GM11168 (cell line): ENCODE measurements around the gene NEK7.
"Not testable (repeated sequence)": the region's sequence is repeated elsewhere in the genome, so short reads cannot be mapped to it uniquely, and the experiment has no call there.

ENCODE experiments used
- in situ Hi-C: fragments of 300-500 bp; cut with MboI; formaldehyde crosslinking; loops from one replicate; pipeline ENCODE4 v1.12.0; 2022; ENCODE audit warnings: low sequenced_read_pairs; ENCODE audit not compliant: unreplicated experiment

Gene NEK7

GRCh38 chr1:198273748-198274295 is 117.0 kb downstream of the NEK7 start:
- in situ Hi-C loops, result no loop called here

GRCh38 chr1:198275597-198275996 is 118.8 kb downstream of the NEK7 start:
- in situ Hi-C loops, result no loop called here

GRCh38 chr1:198276241-198276640 is 119.4 kb downstream of the NEK7 start:
- in situ Hi-C loops, result no loop called here

- in situ Hi-C loops, result no loop called here
These were observed 122.1 kb downstream of the NEK7 start for GRCh38 chr1:198278943-198279342.

- in situ Hi-C loops, result no loop called here
These were observed 123.3 kb downstream of the NEK7 start for GRCh38 chr1:198280080-198280479.

GRCh38 chr1:198281911-198282310 is 125.1 kb downstream of the NEK7 start:
- in situ Hi-C loops, result no loop called here

GRCh38 chr1:198283222-198283621 is 126.4 kb downstream of the NEK7 start:
- in situ Hi-C loops, result no loop called here

GRCh38 chr1:198287916-198288315 is 131.1 kb downstream of the NEK7 start:
- in situ Hi-C loops, result no loop called here

GRCh38 chr1:198290089-198290683 is 133.4 kb downstream of the NEK7 start:
- in situ Hi-C loops, result no loop called here

- in situ Hi-C loops, result no loop called here
These were observed 134.2 kb downstream of the NEK7 start for GRCh38 chr1:198291036-198291435.

- in situ Hi-C loops, result no loop called here
These were observed 135.1 kb downstream of the NEK7 start for GRCh38 chr1:198291924-198292323.

GRCh38 chr1:198295225-198295624 is 138.4 kb downstream of the NEK7 start:
- in situ Hi-C loops, result no loop called here

- in situ Hi-C loops, result no loop called here
These were observed 139.2 kb downstream of the NEK7 start for GRCh38 chr1:198295971-198296370.

- in situ Hi-C loops, result no loop called here
These were observed 140.5 kb downstream of the NEK7 start for GRCh38 chr1:198297281-198297680.

- in situ Hi-C loops, result no loop called here
These were observed 141.8 kb downstream of the NEK7 start for GRCh38 chr1:198298640-198299039.

GRCh38 chr1:198300451-198300850 is 143.7 kb downstream of the NEK7 start:
- in situ Hi-C loops, result no loop called here

- in situ Hi-C loops, result no loop called here
These were observed 147.6 kb downstream of the NEK7 start for GRCh38 chr1:198304431-198304830.

- in situ Hi-C loops, result not testable (repeated sequence)
These were observed 158.0 kb downstream of the NEK7 start for GRCh38 chr1:198314817-198315216.

- in situ Hi-C loops, result not testable (repeated sequence)
These were observed 158.5 kb downstream of the NEK7 start for GRCh38 chr1:198315331-198315730.

GRCh38 chr1:198316546-198317100 is 159.8 kb downstream of the NEK7 start:
- in situ Hi-C loops, result no loop called here

- in situ Hi-C loops, result no loop called here
These were observed 161.3 kb downstream of the NEK7 start for GRCh38 chr1:198318085-198318484.

- in situ Hi-C loops, result no loop called here
These were observed 164.0 kb downstream of the NEK7 start for GRCh38 chr1:198320759-198321158.
